C4-2B (cell line): ENCODE measurements around the gene HSD11B1L.

Source experiments
- H3K27ac ChIP-seq: fragments of 450-650 bp; 2 replicates; pipeline ENCODE4 v1.5.1; 2017
- CTCF ChIP-seq: fragments of 450-650 bp; conservative IDR thresholded peaks from 2 replicates; pipeline ENCODE4 v1.5.1; 2017; ENCODE audit warnings: mild to moderate bottlenecking
- ZFX ChIP-seq: fragments of 450-650 bp; IDR thresholded peaks from 2 replicates; pipeline ENCODE4 v1.6.1; 2017

Gene HSD11B1L

GRCh38 chr19:5705552-5705951 lies 24.7 kb downstream of the HSD11B1L start:
- H3K27ac ChIP-seq = no peak overlapping the region
- no peak; the same call in 1 of the 2 replicates for TF ChIP-seq ZFX
- no peak for TF ChIP-seq CTCF

GRCh38 chr19:5706876-5707573 lies 26.2 kb downstream of the HSD11B1L start:
- TF ChIP-seq CTCF (no peak), ZFX (no peak)
- no peak overlapping the region for H3K27ac ChIP-seq

- TF ChIP-seq CTCF (no peak), ZFX (no peak)
- no peak overlapping the region for H3K27ac ChIP-seq
These were observed 27.0 kb downstream of the HSD11B1L start for GRCh38 chr19:5707576-5708575.

GRCh38 chr19:5711025-5711424 lies 30.2 kb downstream of the HSD11B1L start:
- H3K27ac ChIP-seq = no peak overlapping the region
- no peak for TF ChIP-seq ZFX
- TF ChIP-seq CTCF = no peak

- H3K27ac ChIP-seq = no peak overlapping the region
- no peak for TF ChIP-seq CTCF
- no peak for TF ChIP-seq ZFX
These were observed 30.9 kb downstream of the HSD11B1L start for GRCh38 chr19:5711713-5712161.

- H3K27ac ChIP-seq = no peak overlapping the region
- TF ChIP-seq CTCF (no peak), ZFX (no peak)
These were observed 32.4 kb downstream of the HSD11B1L start for GRCh38 chr19:5713228-5713627.

GRCh38 chr19:5714816-5715215 lies 34.0 kb downstream of the HSD11B1L start:
- H3K27ac ChIP-seq = no peak overlapping the region
- no peak for TF ChIP-seq ZFX
- TF ChIP-seq CTCF = no peak
